H1 (cell line): ENCODE measurements around the gene TASP1. TPM values are rescaled to one million over a fixed set of nuclear protein-coding genes. Genes with fewer than 3 reads are reported as not detected.

Experiments used
- CEBPB ChIP-seq: IDR thresholded peaks from 2 replicates; pipeline ENCODE4 v1.6.1; 2012; ENCODE audit warnings: low read depth, low read length
- CHD7 ChIP-seq: fragments of 300-600 bp; sonication (generic); IDR thresholded peaks from 2 replicates; pipeline ENCODE4 v1.7.1; 2012; ENCODE audit warnings: low read length, moderate library complexity, mild to moderate bottlenecking, inconsistent platforms; ENCODE audit not compliant: insufficient replicate concordance
- CTCF ChIP-seq, 3 experiments: IDR thresholded peaks; 1 replicate in 2 of 3; 2 replicates in 1 of 3; pipeline versions ENCODE4 v1.5.1 to v1.6.1; 2011; ENCODE audit warnings: low read length in 3 of 3, mild to moderate bottlenecking in 3 of 3, inconsistent platforms in 2 of 3, low read depth in 1 of 3, moderate library complexity in 1 of 3; ENCODE audit not compliant: insufficient read depth in 1 of 3; ENCODE audit errors: control extremely low read depth in 1 of 3
- RFX5 ChIP-seq: IDR thresholded peaks from 2 replicates; pipeline ENCODE4 v1.6.1; 2011; ENCODE audit warnings: low read depth, low read length, improper control_type of control experiment, borderline replicate concordance
- RNF2 ChIP-seq: fragments of 200-900, 300-1000 bp; sonication (generic); IDR thresholded peaks from 2 replicates; pipeline ENCODE4 v1.7.1; 2016; ENCODE audit warnings: borderline replicate concordance, low read depth, mild to moderate bottlenecking, antibody characterized with exemption, low read length; ENCODE audit not compliant: poor library complexity, severe bottlenecking; ENCODE audit errors: missing control alignments
- SAP30 ChIP-seq: fragments of 300-600 bp; sonication (generic); IDR thresholded peaks from 2 replicates; pipeline ENCODE4 v1.7.1; 2012; ENCODE audit warnings: low read length, moderate library complexity, mild to moderate bottlenecking, inconsistent platforms; ENCODE audit not compliant: insufficient read depth, insufficient replicate concordance
- SIRT6 ChIP-seq: IDR thresholded peaks from one replicate; pipeline ENCODE4 v1.7.1; 2012; ENCODE audit warnings: low read length, inconsistent platforms
- polyA plus RNA-seq, 7 experiments: library from polyadenylated mRNA; depleted of rRNA in 3 of 7; stranded (reverse) in 5 of 7; unstranded in 2 of 7; fragments of >200 nt in 5 of 7; fragments of 200-250 nt in 2 of 7; gene quantifications; 1 replicate in 5 of 7; 2 replicates in 1 of 7; 4 replicates in 1 of 7; pipeline versions ENCODE4 v1.2.1 to v1.2.3, GENCODE V29; 2011 to 2013; ENCODE audit warnings: missing spikeins in 2 of 7, mixed read lengths in 2 of 7
- total RNA-seq: library from RNA; stranded (reverse); fragmentation: NEBNext Ultra II Directional; extraction: Animal tissue kit (Norgen Biotek cat#: 25700); gene quantifications from 2 replicates; pipeline ENCODE4 v1.2.1, GENCODE V29; 2021

TASP1 gene
- total and polyA plus RNA-seq, 2 of the 8 experiments (the other 6 are each of a cell fraction or from before 2014, with no cell fraction given), result 4.5 to 10.9 TPM

DNA sequence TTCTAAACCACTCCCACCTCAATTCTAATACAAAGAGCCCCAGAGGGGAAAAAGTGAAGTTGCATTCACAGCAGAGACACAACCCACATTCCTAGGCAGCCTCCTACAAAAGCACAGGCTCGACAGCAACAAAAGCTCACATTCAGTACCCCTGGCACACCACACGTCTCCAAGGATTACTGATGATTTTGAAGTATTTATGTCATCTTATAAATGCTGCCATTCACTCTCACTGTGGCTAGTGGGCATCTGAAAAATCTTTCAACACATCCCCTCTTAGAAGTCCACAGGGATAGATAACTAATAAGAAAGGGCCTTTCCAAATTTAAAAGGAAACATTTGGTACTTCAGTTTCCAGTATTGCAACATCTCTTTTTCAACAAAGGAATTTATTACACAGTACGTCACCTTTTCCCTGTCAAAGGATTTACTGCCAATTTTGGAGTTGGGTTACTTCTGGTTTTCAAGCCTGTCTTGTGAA, 146.7 kb downstream of the TASP1 start (continued):
- TF ChIP-seq CHD7, result no peak
- no peak for TF ChIP-seq SAP30
- TF ChIP-seq RNF2, result no peak
- peak; percentile 84 for TF ChIP-seq CEBPB
- no peak for TF ChIP-seq SIRT6
- no peak for TF ChIP-seq RFX5
- no peak for TF ChIP-seq CTCF (IDR thresholded peaks at IDR 0.05; ENCODE audit: control extremely low read depth in 1 of 3, insufficient read depth in 1 of 3, low read depth in 1 of 3, low read length in 3 of 3)
